SU-DHL-6 (cell line): ENCODE measurements around the gene DBN1.
A peak's percentile ranks its signal among the peaks of the same experiment; 100 is the strongest.

ENCODE experiments used
- H2AFZ ChIP-seq: fragments of 200-600 bp; sonication (generic); 2 replicates; pipeline ENCODE4 v1.6.1; 2014; ENCODE audit warnings: low read depth, mild to moderate bottlenecking, moderate library complexity, mixed read lengths, antibody characterized with exemption, low read length; ENCODE audit not compliant: severe bottlenecking
- H3F3A ChIP-seq: fragments of 200-600 bp; shearing (Covaris generic); 2 replicates; pipeline ENCODE4 v1.6.0; 2016; ENCODE audit warnings: antibody characterized with exemption, mild to moderate bottlenecking; ENCODE audit not compliant: insufficient read depth
- H3K27ac ChIP-seq: fragments of 200-600 bp; sonication (generic); 2 replicates; pipeline ENCODE4 v1.5.1; 2016; ENCODE audit warnings: low read depth, mild to moderate bottlenecking, low read length, moderate library complexity, mixed read lengths
- H3K27me3 ChIP-seq: fragments of 200-600 bp; sonication (generic), shearing (Covaris generic); 2 replicates; pipeline ENCODE4 v1.6.0; 2014; ENCODE audit warnings: mild to moderate bottlenecking, low read length
- H3K36me3 ChIP-seq: fragments of 200-600 bp; sonication (generic); 2 replicates; pipeline ENCODE4 v1.6.1; 2014; ENCODE audit warnings: mild to moderate bottlenecking, low read length, mixed read lengths
- H3K4me2 ChIP-seq: fragments of 300-600, 200-600 bp; shearing (Covaris generic), sonication (generic); 2 replicates; pipeline ENCODE4 v1.6.0; 2014; ENCODE audit warnings: low read length, low read depth, mild to moderate bottlenecking; ENCODE audit not compliant: poor library complexity, severe bottlenecking
- H3K4me3 ChIP-seq: fragments of 200-600 bp; sonication (generic); 2 replicates; pipeline ENCODE4 v1.5.1; 2014; ENCODE audit warnings: antibody characterized with exemption, low read length, mild to moderate bottlenecking, mixed read lengths; ENCODE audit not compliant: insufficient read depth, poor library complexity, severe bottlenecking
- H3K79me2 ChIP-seq: fragments of 200-600 bp; sonication (generic); 2 replicates; pipeline ENCODE4 v1.6.1; 2014; ENCODE audit warnings: mild to moderate bottlenecking, low read length, moderate library complexity; ENCODE audit not compliant: insufficient read depth
- H3K9ac ChIP-seq: fragments of 200-600 bp; sonication (generic); 2 replicates; pipeline ENCODE4 v1.7.0; 2014; ENCODE audit warnings: mild to moderate bottlenecking, low read length
- H3K9me2 ChIP-seq: fragments of 200-600 bp; sonication (generic); replicated peaks from 2 replicates; pipeline ENCODE4 v1.6.1; 2014; ENCODE audit warnings: low read length; ENCODE audit not compliant: insufficient read depth
- H3K9me3 ChIP-seq: fragments of 200-600 bp; sonication (generic); 2 replicates; pipeline ENCODE4 v1.6.1; 2014; ENCODE audit warnings: low read length, mixed read lengths; ENCODE audit not compliant: insufficient read depth
- H4K20me1 ChIP-seq: fragments of 200-600 bp; sonication (generic); 2 replicates; pipeline ENCODE4 v1.6.1; 2014; ENCODE audit warnings: low read depth, mild to moderate bottlenecking, antibody characterized with exemption, low read length, moderate library complexity, mixed read lengths
- EZH2phosphoT487 ChIP-seq: fragments of 200-600 bp; sonication (generic), shearing (Covaris generic); conservative IDR thresholded peaks from 2 replicates; pipeline ENCODE4 v1.6.1; 2018; ENCODE audit warnings: mild to moderate bottlenecking, antibody characterized with exemption, low read length, moderate library complexity, mixed read lengths
- TF ChIP-seq, protein P1 (sequence below): fragments of 200-600 bp; sonication (generic); IDR thresholded peaks from one replicate; pipeline ENCODE4 v1.5.1; 2017; ENCODE audit warnings: antibody characterized with exemption, mild to moderate bottlenecking, low read length, moderate library complexity; ENCODE audit not compliant: insufficient read depth, poor library complexity, severe bottlenecking

Gene DBN1

DNA sequence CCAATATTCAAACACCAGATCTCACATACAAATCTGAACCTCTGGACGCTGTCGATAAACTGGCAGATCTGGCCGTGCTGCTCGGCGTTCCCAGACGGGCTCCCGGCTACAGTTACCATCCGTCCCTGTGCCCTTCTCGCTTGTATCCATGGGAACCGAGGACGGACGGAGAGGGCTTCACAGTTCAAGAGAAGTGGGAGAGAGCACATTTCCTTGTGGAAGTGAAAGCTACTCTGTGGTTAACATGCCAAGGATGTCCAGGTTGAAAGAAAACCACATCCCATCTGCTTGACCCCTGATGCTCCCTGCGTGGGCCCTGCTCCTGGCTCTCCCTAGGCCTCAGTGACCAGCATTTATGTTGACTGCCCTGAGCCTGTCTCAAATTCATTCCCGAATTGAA is 6.3 kb upstream of the DBN1 start:
- H3K9ac ChIP-seq, result no peak overlapping the region
- no peaks in the 10 kb centered on the region for H4K20me1 ChIP-seq
- H3K36me3 ChIP-seq, result no peaks in the 10 kb centered on the region
- no peak overlapping the region for H3K27ac ChIP-seq
- no peaks in the 10 kb centered on the region for H3K27me3 ChIP-seq
- H3K9me2 ChIP-seq, result no peaks in the 10 kb centered on the region
- H3K4me2 ChIP-seq, result no peak overlapping the region
- TF ChIP-seq, protein P1, sequence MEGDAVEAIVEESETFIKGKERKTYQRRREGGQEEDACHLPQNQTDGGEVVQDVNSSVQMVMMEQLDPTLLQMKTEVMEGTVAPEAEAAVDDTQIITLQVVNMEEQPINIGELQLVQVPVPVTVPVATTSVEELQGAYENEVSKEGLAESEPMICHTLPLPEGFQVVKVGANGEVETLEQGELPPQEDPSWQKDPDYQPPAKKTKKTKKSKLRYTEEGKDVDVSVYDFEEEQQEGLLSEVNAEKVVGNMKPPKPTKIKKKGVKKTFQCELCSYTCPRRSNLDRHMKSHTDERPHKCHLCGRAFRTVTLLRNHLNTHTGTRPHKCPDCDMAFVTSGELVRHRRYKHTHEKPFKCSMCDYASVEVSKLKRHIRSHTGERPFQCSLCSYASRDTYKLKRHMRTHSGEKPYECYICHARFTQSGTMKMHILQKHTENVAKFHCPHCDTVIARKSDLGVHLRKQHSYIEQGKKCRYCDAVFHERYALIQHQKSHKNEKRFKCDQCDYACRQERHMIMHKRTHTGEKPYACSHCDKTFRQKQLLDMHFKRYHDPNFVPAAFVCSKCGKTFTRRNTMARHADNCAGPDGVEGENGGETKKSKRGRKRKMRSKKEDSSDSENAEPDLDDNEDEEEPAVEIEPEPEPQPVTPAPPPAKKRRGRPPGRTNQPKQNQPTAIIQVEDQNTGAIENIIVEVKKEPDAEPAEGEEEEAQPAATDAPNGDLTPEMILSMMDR, result no peak
- no peak for TF ChIP-seq EZH2phosphoT487
- H3F3A ChIP-seq, result no peaks in the 10 kb centered on the region; the same call in 1 of the 2 replicates
- H3K9me3 ChIP-seq, result no peaks in the 10 kb centered on the region
- no peaks in the 10 kb centered on the region for H3K79me2 ChIP-seq
- H2AFZ ChIP-seq, result no peak overlapping the region
- no peak overlapping the region for H3K4me3 ChIP-seq

DNA sequence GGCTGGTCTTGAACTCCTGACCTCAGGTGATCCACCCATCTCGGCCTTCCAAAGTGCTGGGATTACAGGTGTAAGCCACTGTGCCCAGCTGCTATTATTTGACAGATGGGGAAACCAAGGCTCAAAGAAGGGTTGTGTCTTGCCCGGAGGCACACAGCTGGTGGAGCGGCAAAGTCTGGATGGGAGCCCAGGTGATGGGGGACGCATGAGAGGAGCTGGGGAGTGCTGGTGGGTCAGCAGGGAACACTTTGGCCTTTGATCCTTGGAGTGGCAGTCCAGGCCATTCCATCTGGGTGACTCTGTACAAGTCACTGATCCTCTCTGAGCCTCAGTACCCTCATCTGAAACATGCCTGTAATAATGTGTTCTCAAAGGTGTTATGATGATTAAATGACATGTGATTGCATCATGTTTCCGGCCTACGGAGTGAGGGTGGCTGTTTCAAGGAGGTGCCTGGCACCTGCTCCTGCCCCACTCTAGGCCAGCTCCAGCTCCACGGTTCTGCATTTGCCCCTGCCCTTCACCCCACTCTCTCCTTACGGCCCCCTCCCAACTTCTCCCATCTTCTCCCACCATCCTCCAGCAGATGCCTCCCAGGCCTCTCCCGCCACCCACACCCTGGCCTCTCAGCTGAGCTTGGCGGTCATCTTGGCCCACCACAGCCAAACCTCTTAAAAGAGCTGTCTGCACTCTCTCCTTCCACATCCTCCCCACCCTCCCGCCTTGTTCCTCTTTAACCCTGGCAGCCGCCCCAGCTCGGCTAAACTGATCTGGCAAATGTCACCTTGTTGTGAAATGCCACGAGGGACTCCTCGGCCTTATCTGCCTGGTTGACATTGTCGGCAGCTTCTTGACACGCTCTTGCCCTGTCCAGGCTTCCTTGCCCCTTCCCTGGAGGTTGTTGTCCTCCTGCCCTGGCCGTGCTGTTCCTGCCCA is 5.5 kb upstream of the DBN1 start:
- Histone ChIP-seq H3K27ac (peak overlapping the region; percentile 50), H3K9me2 (no peaks in the 10 kb centered on the region), H3F3A (no peaks in the 10 kb centered on the region; the same call in 1 of the 2 replicates), H3K27me3 (no peaks in the 10 kb centered on the region), H3K79me2 (no peaks in the 10 kb centered on the region), H3K9ac (peak overlapping the region; percentile 14; the same call in 1 of the 2 replicates), H3K4me2 (no peak overlapping the region), H4K20me1 (no peaks in the 10 kb centered on the region), H2AFZ (no peak overlapping the region), H3K9me3 (no peaks in the 10 kb centered on the region), H3K4me3 (no peak overlapping the region), H3K36me3 (no peaks in the 10 kb centered on the region)
- TF ChIP-seq, protein P1, result no peak
- TF ChIP-seq EZH2phosphoT487, result no peak

DNA sequence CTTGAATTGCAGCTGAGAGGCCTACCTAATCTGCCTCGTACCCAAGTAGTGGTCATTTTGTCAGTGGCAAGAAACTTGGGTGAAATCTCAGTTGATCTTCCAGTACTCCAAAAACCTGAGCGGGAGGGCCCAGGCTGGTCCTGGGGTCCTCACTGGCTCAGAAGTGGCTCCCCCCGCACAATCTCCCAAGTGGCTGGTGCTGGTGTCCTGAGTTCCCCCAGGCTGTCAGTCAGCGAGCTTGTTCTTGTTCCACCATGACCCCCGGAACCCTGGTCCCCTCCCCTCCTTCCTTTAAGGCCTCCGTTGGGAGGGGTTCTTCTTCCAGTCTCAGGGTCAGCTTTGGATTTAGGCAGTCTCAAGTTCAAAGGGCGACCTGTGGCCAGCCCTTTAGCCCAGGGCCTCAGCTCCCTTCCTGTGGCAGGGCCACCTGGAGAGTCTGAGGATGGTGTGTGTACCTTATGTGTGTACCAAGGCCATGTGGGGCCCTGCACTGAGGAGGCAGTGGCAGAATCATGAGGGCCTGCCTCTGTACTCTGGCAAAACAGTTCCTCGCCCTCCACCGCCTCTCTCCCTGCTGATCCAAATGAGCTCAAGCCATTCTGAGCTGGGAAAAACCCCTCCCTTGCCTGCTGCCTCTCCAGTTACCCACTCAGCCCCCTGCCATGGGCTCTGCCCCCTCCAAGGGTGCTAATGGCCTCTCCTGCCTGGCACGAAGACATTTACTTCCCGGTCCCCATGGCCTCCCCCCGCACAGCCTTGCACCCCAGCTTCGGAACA is 4.5 kb upstream of the DBN1 start:
- no peak for TF ChIP-seq EZH2phosphoT487
- TF ChIP-seq, protein P1, result no peak
- no peaks in the 10 kb centered on the region for H4K20me1 ChIP-seq
- no peaks in the 10 kb centered on the region for H3K27me3 ChIP-seq
- H3K27ac ChIP-seq, result no peak overlapping the region
- H3F3A ChIP-seq, result no peaks in the 10 kb centered on the region; the same call in 1 of the 2 replicates
- H3K4me3 ChIP-seq, result no peak overlapping the region
- no peaks in the 10 kb centered on the region for H3K79me2 ChIP-seq
- no peak overlapping the region for H3K4me2 ChIP-seq
- no peak overlapping the region for H2AFZ ChIP-seq
- no peaks in the 10 kb centered on the region for H3K9me3 ChIP-seq
- H3K9me2 ChIP-seq, result no peaks in the 10 kb centered on the region
- no peaks in the 10 kb centered on the region for H3K36me3 ChIP-seq
- H3K9ac ChIP-seq, result no peak overlapping the region
